Measurements from ENCODE around the gene TOR3A. TPM values are rescaled to one million over a fixed set of nuclear protein-coding genes. Genes with fewer than 3 reads are reported as not detected.

The TOR3A gene
- total and polyA plus RNA-seq, 2 of the 8 experiments (the other 6 are each of a cell fraction or from before 2014, with no cell fraction given) = 15.3 to 21.4 TPM

DNA sequence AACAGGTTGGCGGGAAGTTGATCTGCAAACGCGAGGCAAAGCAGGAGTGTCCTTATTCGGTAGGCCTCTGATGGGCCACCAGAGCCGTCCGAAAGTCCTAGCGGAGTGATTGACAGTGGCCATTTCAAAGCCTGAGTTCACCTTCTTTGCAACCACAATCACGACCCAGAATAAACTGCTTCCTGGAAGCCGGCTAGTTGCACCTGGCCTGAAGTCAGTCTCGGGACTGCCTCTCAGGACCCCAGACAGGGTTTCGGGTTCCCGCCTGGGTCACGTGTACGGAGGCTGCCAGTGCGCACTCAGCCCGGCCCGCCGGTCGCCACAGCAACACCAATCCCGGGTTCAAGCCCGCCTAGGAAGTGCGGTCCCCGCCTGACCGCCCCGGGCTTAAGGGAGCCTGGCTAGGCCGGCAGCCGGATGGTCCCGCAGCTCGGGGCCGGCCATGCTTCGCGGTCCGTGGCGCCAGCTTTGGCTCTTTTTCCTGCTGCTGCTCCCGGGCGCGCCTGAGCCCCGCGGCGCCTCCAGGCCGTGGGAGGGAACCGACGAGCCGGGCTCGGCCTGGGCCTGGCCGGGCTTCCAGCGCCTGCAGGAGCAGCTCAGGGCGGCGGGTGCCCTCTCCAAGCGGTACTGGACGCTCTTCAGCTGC, at the start of gene TOR3A (continued):
- TF ChIP-seq TAF1 (IDR thresholded peaks at IDR 0.05; ENCODE audit: low read depth, low read length) (peak; percentile 74; the same call in 1 of the 2 replicates), KDM4A (IDR thresholded peaks at IDR 0.05; ENCODE audit: low read depth, low read length, severe bottlenecking) (peak; percentile 53), EZH2 (IDR thresholded peaks at IDR 0.05; ENCODE audit: low read depth, low read length, severe bottlenecking) (no peak), GABPA (IDR thresholded peaks at IDR 0.05; ENCODE audit: borderline replicate concordance, insufficient read depth, low read length) (no peak), POLR2AphosphoS5 (IDR thresholded peaks at IDR 0.05; ENCODE audit: low read depth, low read length) (peak; percentile 45), TBP (IDR thresholded peaks at IDR 0.05; ENCODE audit: low read depth, low read length) (peak; percentile 70; the same call in 1 of the 2 replicates), SRF (IDR thresholded peaks at IDR 0.05; ENCODE audit: low read depth, low read length) (no peak), SP1 (IDR thresholded peaks at IDR 0.05; ENCODE audit: low read depth, low read length) (0 out of 2 replicates have a peak, but pooled peaks have one; percentile 27), TAF7 (optimal IDR thresholded peaks at IDR 0.05; ENCODE audit: borderline replicate concordance, low read depth, low read length) (peak; percentile 52), JUND (IDR thresholded peaks at IDR 0.05; ENCODE audit: low read length) (no peak), RFX5 (IDR thresholded peaks at IDR 0.05; ENCODE audit: borderline replicate concordance, low read depth, low read length) (no peak), RBBP5 (IDR thresholded peaks at IDR 0.05; ENCODE audit: borderline replicate concordance, low read depth, low read length) (0 out of 2 replicates have a peak, but pooled peaks have one; percentile 34), RXRA (IDR thresholded peaks at IDR 0.05; ENCODE audit: insufficient read depth, low read depth, low read length) (no peak), POU5F1 (IDR thresholded peaks at IDR 0.05; ENCODE audit: low read depth, low read length) (no peak), SIX5 (IDR thresholded peaks at IDR 0.05; ENCODE audit: low read depth, low read length) (no peak), CBX8 (IDR thresholded peaks at IDR 0.05; ENCODE audit: borderline replicate concordance, low read depth, low read length) (no peak), TEAD4 (IDR thresholded peaks at IDR 0.05; ENCODE audit: low read depth, low read length) (no peak), NANOG (IDR thresholded peaks at IDR 0.05; ENCODE audit: insufficient read depth, low read depth, low read length, poor library complexity, severe bottlenecking) (no peak), TCF12 (IDR thresholded peaks at IDR 0.05; ENCODE audit: low read depth, low read length) (0 out of 2 replicates have a peak, but pooled peaks have one; percentile 17), SIN3A (conservative IDR thresholded peaks at IDR 0.05 in 1 of 2, IDR thresholded peaks at IDR 0.05 in 1 of 2; ENCODE audit: low read depth in 1 of 2, low read length in 2 of 2) (peak; percentile 47 to 83; a peak in 2 of 4 replicates), POLR2A (IDR thresholded peaks at IDR 0.05; ENCODE audit: control extremely low read depth in 1 of 2, low read depth in 2 of 2, low read length in 2 of 2) (peak in 1 of 2 experiments; percentile 63; a peak in 2 of 3 replicates)
- TF ChIP-seq, protein P1, sequence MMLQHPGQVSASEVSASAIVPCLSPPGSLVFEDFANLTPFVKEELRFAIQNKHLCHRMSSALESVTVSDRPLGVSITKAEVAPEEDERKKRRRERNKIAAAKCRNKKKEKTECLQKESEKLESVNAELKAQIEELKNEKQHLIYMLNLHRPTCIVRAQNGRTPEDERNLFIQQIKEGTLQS (IDR thresholded peaks at IDR 0.05; ENCODE audit: insufficient read depth, low read depth, low read length) = peak; percentile 70; the same call in 1 of the 2 replicates
- TF ChIP-seq, protein P2, sequence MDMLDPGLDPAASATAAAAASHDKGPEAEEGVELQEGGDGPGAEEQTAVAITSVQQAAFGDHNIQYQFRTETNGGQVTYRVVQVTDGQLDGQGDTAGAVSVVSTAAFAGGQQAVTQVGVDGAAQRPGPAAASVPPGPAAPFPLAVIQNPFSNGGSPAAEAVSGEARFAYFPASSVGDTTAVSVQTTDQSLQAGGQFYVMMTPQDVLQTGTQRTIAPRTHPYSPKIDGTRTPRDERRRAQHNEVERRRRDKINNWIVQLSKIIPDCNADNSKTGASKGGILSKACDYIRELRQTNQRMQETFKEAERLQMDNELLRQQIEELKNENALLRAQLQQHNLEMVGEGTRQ (IDR thresholded peaks at IDR 0.05; ENCODE audit: low read length) = peak; percentile 89

Data from H1 (cell line).